Activated CD4-positive, alpha-beta T cell treated with anti-CD3 and anti-CD28 coated beads, Interleukin-2, Interleukin-4, amounts not matched to agents 100 ng/mL and 50 ng/mL, durations not matched to agents 16 hours and 8 hours (primary cell): ENCODE data around the gene LRRC3.

Experiments used
- DNase-seq: peaks from one replicate; pipeline ENCODE4 v3.0.0-alpha.2; 2020; ENCODE audit warnings: low spot score

LRRC3 gene

GRCh38 chr21:44440241-44441040, 14.9 kb upstream of the LRRC3 start:
- DNase-seq: no peak

- no peak for DNase-seq
Observed at GRCh38 chr21:44441041-44441400, 14.3 kb upstream of the LRRC3 start.

GRCh38 chr21:44441581-44442265, 13.6 kb upstream of the LRRC3 start:
- DNase-seq: no peak

- no peak for DNase-seq
Observed at GRCh38 chr21:44442266-44443125, 12.8 kb upstream of the LRRC3 start.

DNA sequence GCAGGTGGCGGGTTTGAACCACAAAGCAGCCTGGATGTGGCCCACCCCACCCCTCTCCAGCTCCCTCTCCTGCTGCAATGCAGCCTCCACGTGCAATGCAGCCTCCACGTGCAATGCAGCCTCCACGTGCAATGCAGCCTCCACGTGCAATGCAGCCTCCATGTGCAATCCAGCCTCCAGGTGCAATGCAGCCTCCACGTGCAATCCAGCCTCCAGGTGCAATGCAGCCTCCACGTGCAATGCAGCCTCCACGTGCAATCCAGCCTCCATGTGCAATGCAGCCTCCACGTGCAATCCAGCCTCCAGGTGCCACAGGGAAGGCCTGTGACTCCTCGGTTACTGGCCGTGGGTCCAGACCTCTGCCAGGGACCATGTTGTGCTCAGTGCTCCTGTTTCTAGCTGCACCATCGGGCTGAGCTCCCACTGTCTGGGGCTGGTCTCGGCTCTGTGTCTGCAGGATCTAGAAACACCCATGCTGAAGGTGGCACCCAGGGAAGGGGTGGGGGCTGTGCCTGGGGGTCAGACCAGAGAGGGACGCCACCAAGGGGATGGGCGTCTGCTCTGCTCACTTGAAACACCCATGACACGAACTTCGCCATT, 11.9 kb upstream of the LRRC3 start:
- DNase-seq: no peak

DNA sequence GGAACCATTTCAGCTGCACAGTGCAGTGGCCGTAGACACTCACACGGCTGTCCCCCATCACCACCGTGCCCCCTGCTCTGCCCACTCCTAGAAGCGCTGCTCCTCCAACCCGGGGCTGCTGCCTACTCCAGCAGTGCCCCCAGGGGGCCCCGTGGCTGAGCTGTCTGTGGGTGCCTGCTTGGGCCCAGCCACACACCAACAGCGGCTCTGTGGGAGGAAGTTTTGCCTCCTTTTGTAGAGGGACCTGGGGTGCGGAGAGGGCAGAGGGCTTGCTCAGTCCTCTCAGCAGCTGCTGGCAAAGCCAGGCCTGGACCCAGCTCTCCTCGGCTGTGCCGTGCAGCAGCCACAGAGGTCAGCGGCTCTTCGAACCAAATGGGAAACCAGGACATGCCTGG, 11.4 kb upstream of the LRRC3 start:
- DNase-seq: no peak

GRCh38 chr21:44444286-44444931, 10.9 kb upstream of the LRRC3 start:
- DNase-seq: peak; percentile 6

DNA sequence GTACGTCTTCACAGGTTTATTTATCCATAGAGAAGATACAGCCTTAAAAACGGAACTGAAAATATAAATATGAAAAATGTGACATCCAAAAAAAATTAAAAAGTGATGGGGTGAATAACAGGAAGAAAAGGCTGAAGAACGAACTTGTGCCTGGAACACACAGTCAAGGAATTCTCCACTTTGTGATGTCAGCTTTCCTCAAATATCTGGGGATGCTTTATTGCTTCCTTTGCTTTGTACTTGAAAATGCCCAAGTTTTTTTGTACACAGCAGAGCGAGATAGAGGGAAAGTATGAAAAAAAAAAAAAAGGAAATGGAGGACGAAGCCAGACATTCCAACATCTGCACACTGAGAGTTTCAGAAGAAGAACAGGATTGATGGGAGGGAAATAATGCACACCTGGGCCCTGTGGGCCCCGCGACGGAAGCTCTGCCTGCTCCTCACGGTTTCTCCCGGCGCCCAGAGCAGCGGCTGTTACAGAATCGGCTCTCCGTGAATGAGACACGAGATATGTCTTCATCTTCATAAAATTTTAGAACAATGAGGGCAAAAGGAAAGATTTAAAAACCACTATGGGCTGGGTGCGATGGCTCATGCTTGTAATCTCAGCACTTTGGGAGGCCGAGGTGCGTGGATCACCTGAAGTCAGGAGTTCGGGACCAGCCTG, 10.0 kb upstream of the LRRC3 start:
- no peak for DNase-seq

DNA sequence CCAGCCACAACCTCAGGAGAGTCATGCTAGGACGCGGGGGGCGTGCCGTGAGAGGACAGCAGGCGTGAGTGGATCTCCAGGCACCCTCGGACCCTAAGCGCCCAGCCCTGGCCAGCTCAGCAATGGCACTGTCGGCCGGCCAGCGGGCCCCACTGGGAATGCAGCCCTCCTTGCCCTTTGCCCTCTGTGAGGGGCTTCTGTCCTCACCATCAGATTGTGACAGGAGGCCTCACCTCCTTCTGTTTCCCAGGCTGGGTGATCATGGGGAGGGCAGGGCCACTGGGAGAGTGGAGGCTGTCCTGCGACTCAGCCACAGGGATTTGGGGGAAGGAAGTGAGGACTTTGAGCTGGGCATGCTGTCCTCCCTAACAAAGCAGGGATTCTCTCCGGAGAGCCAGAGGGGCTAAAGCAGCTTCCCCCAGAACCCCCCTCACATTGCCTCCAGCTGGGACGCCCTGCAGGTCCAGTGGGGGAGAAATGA, 6.6 kb upstream of the LRRC3 start:
- DNase-seq: no peak

GRCh38 chr21:44449473-44450363, 5.6 kb upstream of the LRRC3 start:
- no peak for DNase-seq

GRCh38 chr21:44450402-44450801, 4.9 kb upstream of the LRRC3 start:
- no peak for DNase-seq

DNA sequence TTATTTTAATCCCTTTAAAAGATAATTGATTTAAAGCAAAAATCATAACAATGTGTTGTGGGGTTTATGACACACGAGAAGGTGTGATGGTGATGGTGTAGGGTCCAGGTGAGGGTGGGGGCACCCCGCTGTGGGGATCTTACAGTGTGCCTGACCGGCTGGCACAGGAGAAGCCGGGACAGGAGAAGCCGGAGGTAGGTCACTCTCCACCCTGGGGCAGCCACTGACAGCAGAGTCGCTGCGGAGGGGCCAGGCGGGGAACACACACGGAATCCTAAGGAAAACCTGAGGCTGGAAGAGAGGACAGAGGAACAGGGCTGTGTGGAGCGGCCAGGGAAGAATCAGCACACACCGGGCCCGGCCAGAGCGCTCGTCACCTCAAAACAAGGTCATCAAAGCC, 4.3 kb upstream of the LRRC3 start:
- no peak for DNase-seq

- no peak for DNase-seq
Observed at GRCh38 chr21:44453120-44453519, 2.2 kb upstream of the LRRC3 start.

DNA sequence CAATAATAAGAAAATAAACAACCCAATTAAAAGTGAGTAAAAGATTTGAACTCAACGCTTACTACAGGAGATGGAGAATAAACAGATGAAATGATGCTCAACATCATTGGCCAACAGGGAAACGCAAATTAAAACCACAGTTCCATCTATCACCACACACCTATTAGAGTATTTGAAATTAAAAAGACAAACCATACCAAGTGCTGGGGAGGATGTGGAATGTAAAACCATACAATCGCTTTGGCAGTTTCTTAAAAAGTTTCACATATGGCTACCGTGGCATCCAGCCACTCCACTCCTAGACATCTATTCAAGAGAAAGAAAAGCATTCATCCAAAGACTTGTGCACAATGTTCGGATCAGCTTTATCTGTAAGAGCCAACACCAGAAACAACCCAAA, 1.3 kb upstream of the LRRC3 start:
- no peak for DNase-seq

- DNase-seq: peak; percentile 28
Observed at GRCh38 chr21:44455524-44456213, 359 bp downstream of the LRRC3 start.

DNA sequence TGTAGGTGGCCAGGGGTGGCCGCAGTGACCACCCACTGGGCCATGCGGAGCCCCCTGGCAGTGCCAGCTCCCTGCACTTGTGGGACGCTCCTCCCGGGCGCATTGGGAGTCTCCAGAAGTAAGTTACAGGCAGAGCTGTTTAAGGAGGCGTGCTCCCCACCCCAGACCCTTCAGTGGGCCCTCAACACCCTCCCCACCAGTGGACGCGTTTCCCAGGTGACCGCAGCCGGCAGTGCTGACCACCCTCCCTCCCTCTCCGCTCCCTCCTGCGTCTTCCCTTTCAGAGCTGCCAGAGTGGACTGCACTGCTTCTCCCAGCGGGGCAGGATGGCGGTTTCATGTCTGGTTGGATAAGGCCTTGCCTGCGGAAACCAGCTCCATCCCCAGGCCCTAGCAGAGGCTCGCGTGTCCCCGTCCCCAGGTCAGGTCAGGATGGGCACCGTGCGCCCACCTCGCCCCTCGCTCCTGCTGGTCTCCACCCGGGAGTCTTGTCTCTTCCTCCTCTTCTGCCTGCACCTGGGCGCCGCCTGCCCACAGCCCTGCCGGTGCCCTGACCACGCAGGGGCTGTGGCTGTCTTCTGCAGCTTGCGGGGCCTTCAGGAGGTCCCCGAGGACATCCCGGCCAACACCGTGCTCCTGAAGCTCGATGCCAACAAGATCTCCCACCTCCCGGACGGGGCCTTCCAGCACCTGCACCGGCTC, 1.1 kb downstream of the LRRC3 start:
- DNase-seq: no peak

GRCh38 chr21:44456915-44457736, 1.8 kb downstream of the LRRC3 start:
- DNase-seq: no peak
